PFSK-1 (cell line): Measurements from ENCODE around the gene ABCC1.

Source experiments
- POLR2AphosphoS5 ChIP-seq: IDR thresholded peaks from 2 replicates; pipeline ENCODE4 v1.6.1; 2012; ENCODE audit warnings: low read depth, mild to moderate bottlenecking, control low read depth, low read length, moderate library complexity
- SIN3A ChIP-seq: IDR thresholded peaks from 2 replicates; pipeline ENCODE4 v1.6.1; 2012; ENCODE audit warnings: mild to moderate bottlenecking, low read length, moderate library complexity, borderline replicate concordance; ENCODE audit not compliant: insufficient read depth

- TF ChIP-seq SIN3A = no peak
- no peak for TF ChIP-seq POLR2AphosphoS5
Observed at GRCh38 chr16:16158082-16158658, 208.8 kb downstream of the ABCC1 start.
